ENCODE measurements around the gene PRPF31.
A peak's percentile ranks its signal among the peaks of the same experiment; 100 is the strongest.
"Not testable (repeated sequence)": the region's sequence is repeated elsewhere in the genome, so short reads cannot be mapped to it uniquely, and the experiment has no call there.

The PRPF31 gene, protein sequence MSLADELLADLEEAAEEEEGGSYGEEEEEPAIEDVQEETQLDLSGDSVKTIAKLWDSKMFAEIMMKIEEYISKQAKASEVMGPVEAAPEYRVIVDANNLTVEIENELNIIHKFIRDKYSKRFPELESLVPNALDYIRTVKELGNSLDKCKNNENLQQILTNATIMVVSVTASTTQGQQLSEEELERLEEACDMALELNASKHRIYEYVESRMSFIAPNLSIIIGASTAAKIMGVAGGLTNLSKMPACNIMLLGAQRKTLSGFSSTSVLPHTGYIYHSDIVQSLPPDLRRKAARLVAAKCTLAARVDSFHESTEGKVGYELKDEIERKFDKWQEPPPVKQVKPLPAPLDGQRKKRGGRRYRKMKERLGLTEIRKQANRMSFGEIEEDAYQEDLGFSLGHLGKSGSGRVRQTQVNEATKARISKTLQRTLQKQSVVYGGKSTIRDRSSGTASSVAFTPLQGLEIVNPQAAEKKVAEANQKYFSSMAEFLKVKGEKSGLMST

DNA sequence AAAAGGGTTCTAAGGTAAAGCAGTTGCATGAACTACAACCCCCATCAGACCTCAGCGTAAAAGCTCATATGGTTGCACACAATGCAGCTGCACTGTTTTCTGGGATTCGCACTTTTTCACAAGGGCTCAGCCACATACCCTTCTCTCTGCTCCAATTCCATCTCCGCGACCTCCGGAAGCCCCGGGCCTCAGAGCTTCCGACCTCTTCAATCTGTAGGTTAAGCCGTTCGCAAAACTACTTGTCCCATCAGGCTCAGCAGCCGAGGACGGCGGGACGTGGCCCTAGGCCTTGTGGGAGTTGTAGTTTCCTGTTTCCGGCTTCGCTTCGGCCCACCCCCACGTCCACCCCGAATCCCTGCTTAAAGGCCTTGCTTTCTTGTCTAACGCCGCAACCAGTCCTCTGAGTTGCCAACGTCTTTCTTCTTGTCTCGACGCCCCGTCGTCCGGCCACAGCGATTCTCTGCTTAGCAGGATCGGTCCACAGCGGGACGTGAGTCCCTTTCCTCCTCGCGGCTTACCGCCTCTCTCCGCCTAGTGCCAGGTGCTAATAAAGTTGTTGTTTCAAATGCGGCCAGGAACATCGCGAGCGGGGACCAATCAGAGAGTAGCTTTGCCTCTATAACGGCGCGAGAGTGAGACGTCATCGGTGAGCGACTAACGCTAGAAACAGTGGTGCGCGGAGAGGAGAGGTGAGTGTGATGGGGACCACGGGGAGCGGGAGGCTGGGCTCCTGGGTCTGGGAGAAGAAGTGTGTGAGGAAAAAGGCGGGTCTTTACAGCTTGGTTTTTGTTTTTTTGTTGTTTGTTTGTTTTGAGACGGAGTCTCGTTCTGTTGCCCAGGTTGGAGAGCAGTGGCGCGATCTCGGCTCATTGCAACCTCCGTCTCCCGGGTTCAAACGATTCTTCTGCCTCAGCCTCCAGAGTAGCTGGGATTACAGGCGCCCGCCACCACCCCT is at the start of gene PRPF31, which contains the start of gene TFPT:
Gene PRPF31, plus strand, starts transcription at position 646 of the 955 bp plus-strand sequence. CDS start 2,525 bp downstream, outside the sequence.
Gene TFPT, minus strand, starts transcription at position 549 of the 955 bp plus-strand sequence. Its CDS starts 388 bp downstream, at position 161.
- peak; percentile 97 for DNase-seq

DNA sequence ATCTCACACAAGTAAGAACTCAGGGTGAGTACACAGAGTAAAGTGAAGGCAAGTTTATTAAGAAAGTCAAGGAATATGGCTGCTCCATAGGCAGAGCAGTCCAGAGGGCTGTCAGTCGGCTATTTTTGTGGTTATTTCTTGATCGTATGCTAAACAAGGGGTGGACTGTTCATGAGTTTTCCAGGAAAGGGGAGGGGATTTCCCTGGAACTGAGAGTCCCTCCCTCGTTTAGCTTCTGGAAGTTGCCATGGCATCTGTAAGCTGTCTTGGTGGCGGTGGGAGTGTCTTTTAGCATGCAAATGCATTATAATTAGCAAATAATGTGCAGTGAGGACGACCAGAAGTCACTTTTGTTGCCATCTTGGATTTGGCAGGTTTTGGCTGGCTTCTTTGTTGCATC is 46.1 kb upstream of the PRPF31 start:
- no peak for DNase-seq

DNA sequence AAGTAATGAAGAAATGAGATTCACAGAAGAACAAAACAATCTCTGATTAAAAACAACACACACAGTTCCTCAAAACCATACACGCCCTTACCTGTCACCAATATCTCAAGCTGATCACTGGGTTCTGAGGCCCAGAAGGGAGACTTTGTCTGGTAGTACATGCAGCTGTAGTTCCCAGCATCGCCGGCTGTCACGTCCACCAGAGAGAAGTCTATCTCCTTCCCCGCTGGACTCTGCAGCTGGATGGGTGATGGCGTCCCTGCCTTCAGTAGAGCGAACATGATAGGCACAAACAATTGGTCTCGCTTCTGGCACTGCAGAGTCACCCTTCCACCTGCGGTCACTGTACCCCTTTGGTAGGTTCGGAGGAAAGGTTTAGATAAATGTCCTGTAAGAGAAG is 41.7 kb upstream of the PRPF31 start:
- DNase-seq: no peak

DNA sequence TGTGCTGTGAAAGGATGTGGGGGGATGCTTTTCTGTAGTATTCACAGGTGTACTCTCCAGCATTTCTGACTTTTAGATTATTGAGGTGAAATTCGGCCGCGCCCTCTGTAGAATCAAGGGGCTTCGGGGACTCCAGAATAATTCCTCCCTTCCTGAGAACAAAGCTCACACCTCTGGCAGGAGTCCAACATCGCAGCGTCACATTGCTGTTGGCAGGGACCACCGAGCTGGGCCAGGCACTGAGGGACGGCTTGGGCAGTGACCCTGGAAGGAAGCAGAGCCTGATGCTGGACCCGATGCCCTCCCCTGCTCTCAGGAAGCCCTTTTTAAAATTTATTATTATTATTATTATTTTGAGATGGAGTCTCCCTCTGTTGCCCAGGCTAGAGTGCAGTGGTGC is 40.7 kb upstream of the PRPF31 start:
- DNase-seq: no peak

DNA sequence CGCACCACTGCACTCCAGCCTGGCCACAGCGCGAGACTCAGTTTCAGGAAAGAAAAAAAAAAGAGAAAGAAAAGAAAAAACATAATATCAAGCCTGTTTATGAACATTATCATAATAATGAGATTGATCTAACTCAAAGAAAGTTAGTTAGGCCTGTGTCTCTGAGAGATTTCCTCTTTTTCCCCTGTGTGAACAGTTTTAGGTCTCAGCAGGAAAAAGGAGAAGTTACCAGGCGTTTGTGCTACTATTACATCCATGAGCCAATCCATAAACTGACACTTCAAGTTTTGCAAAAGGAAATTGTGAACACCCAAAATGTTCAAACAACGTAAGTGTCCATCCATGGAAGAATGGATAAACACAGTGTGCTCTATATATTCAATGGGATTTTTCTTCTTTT is 38.2 kb upstream of the PRPF31 start:
- no peak for DNase-seq

DNA sequence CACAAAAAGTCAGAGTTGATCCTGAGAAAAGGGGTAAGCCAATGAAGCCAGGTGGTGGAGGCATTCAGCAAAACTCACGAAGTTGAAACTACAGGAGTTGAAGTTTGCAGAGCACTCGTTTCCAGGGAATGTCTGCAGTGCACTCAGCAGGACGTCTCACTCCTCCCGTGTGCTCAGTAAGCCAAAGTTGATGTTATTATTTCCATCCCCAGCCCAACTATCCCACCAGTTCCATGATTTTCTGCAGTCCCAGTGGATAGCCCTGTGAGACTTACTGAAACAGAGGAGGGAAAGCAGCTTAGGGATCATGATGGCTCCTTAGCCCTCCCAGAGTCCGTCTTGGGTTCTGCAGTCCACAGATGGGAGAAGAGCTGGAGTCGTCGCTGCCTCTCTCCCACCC is 34.5 kb upstream of the PRPF31 start, which contains the start of gene TARM1:
Gene TARM1, minus strand, starts transcription at position 334 of the 400 bp plus-strand sequence. Its CDS starts 25 bp downstream, at position 309.
- no peak for DNase-seq

DNA sequence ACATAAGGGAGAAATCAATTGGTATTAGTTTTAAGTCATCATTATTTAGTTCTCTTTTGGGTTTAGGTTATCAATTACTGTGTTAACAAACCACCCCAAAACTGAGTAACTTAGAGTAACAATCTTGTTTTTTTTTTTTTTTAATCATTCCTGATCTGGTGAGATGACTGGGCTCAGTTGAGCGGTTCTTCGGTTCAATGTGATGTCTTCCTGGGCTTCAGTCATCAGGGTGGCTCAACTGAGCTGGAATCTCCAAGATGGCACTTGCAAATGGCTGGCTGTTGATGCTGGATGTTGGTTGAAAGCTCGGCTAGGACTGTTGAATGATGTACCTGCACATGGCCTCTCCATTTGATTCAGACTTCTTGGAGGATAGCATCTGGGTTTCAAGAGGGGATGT is 31.1 kb upstream of the PRPF31 start:
- DNase-seq: no peak

DNA sequence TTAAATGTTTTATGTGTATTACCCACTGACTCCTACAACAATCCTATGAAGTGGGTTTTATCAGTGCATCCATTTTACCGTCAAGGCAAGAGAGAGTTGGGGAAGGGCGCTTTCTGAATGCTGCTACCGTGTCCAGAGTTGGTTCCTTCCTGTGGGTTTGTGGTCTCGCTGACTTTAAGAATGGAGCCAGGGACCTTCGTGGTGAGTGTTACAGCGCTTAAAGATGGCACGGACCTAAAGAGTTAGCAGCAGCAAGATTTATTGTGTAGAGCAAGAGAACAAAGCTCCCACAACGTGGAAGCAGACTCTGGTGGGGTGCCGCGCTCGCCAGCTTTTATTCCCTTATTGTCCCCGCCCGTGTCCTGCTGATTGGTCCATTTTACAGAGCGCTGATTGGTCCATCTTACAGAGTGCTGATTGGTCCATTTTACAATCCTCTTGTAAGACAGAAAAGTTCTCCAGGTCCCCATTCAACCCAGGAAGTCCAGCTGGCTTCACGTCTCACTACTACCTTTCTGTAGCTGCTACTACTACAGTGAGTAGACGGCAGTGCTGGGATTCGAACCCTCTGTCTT is 21.0 kb upstream of the PRPF31 start:
- DNase-seq: no peak

DNA sequence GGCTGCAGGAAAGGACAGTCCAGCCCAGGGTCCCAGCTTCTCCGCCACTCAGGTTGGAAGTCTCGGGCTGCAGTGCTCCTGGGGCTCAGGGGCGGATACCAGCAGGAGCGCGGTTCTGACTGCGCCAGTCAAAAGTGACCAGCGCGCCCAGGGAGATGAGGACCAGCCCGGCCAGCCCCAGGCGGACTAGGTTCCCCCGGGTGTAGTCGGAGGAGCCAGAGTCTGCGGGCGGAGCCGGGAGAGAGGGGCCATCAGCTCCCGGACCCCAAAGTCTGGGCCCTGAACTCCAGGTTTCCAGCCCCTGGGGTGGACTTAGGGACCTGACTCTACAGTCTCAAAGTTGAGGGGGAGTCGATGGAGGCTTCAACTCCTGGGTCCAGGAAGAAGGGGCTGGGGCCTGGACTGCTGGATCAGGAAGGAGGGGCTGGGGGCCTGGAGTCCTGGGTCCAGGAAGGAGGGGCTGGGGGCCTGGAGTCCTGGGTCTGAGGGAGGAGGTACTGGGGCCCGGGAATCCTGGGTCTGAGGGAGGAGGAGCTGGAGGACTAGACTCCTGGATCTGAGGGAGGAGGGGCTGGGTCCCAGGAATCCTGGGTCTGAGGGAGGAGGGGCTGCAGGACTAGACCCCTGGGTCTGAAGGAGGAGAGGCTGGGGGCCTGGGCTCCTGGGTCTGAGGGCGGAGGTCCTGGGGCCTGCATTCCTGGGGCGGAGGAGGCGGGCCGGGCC is 20.3 kb upstream of the PRPF31 start:
- DNase-seq: no peak

DNA sequence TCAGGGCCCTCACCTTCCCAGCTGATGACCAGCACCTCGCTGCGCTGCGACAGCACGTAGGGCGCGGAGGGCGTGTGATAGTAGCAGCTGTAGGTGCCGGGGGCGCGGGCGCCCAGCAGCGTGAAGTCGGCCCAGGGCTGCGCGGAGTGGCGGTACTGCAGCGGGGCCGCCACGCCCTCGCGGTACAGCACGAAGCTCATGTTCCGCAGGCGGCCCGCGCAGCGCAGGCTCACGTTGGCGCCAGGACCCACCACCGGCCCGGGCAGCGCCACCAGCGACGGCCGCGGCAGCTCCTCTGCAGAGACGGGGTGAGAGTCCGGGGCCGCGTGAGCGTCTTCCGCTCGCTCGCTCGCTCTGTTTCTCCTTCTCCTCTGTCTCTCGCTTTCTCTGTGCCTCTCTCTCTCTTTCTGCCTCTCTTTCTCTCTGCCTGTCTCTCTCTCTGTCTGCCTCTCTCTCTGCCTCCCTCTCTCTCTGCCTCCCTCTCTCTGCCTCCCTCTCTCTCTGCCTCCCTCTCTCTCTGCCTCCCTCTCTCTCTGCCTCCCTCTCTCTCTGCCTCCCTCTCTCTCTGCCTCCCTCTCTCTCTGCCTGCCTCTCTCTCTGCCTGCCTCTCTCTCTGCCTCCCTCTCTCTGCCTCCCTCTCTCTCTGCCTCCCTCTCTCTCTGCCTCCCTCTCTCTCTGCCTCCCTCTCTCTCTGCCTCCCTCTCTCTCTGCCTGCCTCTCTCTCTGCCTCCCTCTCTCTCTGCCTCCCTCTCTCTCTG is 19.5 kb upstream of the PRPF31 start:
- peak; percentile 55 for DNase-seq

DNA sequence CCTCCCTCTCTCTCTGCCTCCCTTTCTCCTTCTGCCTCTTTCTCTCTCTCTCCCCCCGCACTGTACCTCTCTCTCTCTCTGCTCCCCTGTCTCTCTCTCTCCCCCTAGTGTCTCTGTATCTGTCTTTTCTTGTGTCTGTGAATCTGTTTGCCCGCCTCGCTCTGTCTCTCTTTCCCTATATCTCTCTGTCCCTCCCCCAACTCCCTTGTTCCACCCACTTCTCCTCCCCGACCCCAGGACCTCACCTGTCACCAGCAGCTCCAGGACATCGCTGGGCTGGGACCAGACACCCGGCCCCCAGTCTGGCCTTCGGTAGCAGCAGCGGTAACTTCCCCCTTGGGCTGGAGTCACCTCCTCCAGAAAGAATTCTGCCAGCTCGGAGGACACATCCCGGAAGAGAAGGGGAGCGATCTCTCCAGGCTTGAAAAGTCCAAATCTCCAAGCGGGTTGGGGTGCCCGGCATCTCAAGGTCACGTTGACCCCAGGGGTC is 18.9 kb upstream of the PRPF31 start:
- no peak for DNase-seq

DNA sequence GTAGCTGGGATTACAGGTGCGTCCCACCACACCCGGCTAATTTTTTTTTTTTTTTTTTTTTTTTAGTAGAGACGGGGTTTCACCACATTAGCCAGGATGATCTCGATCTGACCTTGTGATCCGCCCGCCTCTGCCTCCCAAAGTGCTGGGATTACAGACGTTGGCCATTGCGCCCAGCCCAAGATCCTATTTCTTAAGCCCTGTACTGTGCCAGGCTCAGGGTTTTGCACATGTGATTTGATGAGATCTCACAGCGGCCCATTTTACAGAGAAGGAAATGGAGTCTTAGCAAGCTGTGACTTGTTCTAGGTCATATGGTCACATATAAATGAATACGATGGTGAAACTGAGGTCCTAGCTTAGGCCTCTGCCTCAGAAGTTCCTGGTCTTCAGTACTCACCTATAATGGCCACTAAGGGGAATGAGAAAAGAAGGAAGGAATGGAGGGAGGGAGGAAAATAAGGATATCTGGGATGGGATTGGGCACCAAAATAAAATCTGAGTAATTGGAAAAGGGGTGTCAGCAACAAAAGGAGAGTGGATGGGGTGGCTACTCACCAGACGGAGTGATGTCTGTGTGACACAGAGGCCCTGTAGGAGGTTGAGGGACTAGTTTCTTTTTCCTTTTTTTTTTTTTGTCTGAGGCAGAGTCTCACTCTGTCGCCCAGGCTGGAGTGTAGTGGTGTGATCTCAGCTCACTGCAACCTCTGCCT is 16.2 kb upstream of the PRPF31 start:
- DNase-seq: no peak

DNA sequence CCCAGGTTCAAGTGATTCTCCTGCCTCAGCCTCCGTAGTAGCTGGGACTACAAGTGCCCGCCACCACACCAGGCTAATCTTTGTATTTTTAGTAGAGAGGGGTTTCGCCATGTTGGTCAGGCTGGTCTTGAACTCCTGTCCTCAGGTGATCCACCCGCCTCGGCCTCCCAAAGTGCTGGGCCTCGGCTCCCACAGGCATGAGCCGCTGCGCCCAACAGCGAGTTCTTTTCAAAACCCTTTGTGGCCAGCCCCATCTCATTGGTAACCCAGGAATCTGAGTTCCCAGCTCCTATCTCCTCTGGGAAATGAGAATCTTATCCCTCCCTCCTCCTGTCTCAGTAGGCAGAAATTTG is 15.7 kb upstream of the PRPF31 start:
- DNase-seq: not testable (repeated sequence)

DNA sequence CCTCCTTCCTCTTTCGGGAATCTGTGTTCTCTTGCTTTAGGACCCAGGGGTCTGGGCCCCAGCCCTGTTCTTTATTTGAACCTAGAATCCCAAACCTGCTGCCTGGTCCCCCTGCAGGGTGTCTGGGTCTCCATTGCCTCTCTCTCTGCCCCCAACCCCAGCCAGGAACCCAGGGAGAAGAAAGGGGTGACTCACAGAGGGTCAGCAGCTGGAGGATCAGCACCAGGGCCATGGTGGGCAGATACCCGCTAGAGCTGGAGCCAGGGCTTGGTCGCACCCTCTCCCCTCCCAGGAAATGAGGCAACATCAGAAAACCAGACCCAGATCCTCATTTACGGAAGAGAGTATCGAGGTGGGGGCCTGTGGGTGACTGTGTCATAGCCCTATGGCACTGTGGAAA is 15.0 kb upstream of the PRPF31 start, which contains the start of gene OSCAR:
Gene OSCAR, minus strand, starts transcription at position 243 of the 400 bp plus-strand sequence. Its CDS starts 11 bp downstream, at position 232.
- peak; percentile 44 for DNase-seq

DNA sequence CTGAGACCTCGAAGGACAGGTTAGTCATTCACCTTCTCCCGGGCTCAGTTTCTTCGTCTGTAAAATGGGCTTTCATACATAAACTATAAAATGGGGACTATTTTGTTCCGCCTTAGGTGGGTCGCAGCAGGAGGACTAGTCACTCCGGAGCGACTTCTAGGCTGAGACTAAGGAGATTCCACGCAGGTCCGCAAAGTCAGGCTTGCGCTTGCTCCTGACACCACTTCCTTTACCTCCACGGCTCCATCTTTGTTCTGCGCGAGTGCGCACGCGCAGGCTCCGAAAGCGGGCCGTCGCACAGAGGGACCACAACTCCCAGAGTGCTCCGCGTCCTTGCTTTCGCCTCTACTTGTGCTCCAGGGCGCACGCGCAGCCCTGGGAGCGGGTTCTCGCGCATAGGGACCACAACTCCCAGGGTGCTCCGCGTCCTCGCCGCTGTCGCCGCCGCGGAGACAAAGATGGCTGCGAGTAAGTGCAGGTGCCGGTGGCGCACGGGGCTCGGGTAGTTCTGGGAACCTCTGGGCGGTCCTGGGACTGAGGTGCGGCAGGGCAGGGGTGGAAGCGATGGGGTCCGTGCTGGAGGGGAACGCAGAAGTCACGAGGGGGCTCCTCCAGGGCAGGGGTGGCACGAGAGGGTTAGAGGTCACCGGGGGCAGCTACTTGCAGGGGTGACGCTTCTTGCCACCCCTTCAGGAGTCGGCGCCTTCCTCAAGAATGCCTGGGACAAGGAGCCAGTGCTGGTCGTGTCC is 13.0 kb upstream of the PRPF31 start, which contains the start of gene NDUFA3:
Gene NDUFA3, plus strand, starts transcription at position 435 of the 749 bp plus-strand sequence. Its CDS starts 24 bp downstream, at position 459.
- DNase-seq: peak; percentile 99

DNA sequence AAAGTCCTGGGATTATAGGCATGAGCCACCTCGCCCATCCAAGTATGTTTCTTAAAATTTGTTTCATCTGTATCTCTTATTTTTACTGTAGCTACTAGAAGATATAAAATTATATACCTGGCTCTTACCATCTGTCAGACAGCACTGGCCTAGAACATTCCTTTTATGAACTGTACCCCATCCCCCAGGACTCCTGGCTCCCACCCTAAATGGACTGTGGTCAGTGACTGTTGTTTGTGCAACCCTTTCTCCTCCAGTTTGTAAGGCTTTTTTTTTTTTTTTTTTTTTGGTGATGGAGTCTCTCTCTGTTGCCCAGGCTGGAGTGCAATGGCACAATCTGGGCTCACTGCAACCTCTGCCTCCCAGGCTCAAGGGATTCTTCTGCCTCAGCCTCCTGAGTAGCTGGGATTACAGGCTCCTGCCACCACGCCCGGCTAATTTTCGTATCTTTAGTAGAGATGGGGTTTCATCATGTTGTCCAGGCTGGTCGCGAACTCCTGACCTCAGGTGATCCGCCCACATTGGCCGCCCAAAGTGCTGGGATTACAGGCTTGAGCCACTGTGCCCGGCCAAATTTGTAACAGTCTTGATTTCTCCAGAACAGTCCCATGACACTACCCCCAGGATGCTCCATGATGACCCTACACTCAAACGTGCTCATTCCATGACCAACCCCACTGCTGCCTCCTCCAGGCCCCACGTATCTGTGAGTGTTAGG is 10.4 kb upstream of the PRPF31 start:
- DNase-seq: peak; percentile 9

DNA sequence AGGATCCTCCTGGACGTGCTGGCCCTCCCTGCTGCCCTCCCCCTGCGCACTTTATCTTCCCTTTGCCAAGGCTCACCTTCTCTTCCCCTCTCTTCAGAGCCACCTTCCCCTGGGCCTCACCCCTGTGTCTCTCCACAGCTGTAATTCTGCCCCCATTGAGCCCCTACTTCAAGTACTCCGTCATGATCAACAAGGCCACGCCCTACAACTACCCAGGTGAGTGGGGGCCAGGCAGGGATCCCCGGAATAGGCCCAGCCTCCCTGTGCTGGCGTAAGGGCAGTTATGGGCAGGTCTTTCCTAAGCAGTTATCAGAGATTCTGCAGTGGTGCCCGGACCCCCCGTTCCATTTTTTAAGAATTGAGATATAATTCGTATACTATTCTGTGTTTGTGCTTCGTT is 9.8 kb upstream of the PRPF31 start:
- DNase-seq: peak; percentile 15

DNA sequence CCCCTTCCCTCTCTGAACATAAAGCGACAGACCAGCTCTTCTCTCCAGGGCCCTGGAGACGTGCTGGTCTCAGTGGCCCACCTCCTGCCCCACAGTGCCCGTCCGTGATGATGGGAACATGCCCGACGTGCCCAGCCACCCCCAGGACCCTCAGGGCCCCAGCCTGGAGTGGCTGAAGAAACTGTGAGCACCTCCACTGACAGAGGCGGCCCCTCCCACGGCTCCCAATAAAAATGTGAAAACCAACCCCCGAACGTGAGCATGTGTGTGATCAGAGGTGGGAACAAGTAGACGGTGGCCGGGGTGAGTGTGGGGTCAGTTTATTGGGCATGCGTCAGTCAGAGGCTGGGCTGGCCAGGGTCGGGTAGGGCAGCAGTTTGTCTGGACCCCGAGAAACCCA is 8.8 kb upstream of the PRPF31 start:
- DNase-seq: peak; percentile 11

Data from femur (tissue), 1 donor.